IMR-90 (cell line): ENCODE measurements around the gene LIPK.

Experiments
- BHLHE40 ChIP-seq: fragments of 150-350 bp; IDR thresholded peaks from 2 replicates; pipeline ENCODE4 v1.6.1; 2016; ENCODE audit warnings: mild to moderate bottlenecking, low read depth, low read length
- CEBPB ChIP-seq: IDR thresholded peaks from 2 replicates; pipeline ENCODE4 v1.6.1; 2012; ENCODE audit warnings: low read depth, low read length, improper control_type of control experiment
- MAFK ChIP-seq: IDR thresholded peaks from 2 replicates; pipeline ENCODE4 v1.6.1; 2012; ENCODE audit warnings: low read depth, low read length, improper control_type of control experiment
- MXI1 ChIP-seq: IDR thresholded peaks from 2 replicates; pipeline ENCODE4 v1.6.1; 2012; ENCODE audit warnings: low read depth, mild to moderate bottlenecking, low read length, moderate library complexity, borderline replicate concordance
- POLR2A ChIP-seq: IDR thresholded peaks from 2 replicates; pipeline ENCODE4 v1.6.1; 2012; ENCODE audit warnings: mild to moderate bottlenecking, low read depth, low read length
- RAD21 ChIP-seq: IDR thresholded peaks from 2 replicates; pipeline ENCODE4 v1.6.1; 2012; ENCODE audit warnings: low read length, improper control_type of control experiment
- RCOR1 ChIP-seq: IDR thresholded peaks from 2 replicates; pipeline ENCODE4 v1.6.1; 2012; ENCODE audit warnings: mild to moderate bottlenecking, low read length, improper control_type of control experiment; ENCODE audit not compliant: insufficient replicate concordance
- RFX5 ChIP-seq: IDR thresholded peaks from 2 replicates; pipeline ENCODE4 v1.8.0; 2012; ENCODE audit warnings: low read depth, mild to moderate bottlenecking, low read length, moderate library complexity
- SMC3 ChIP-seq: fragments of 150-350 bp; IDR thresholded peaks from 2 replicates; pipeline ENCODE4 v1.6.1; 2016; ENCODE audit warnings: low read depth, mild to moderate bottlenecking, antibody characterized with exemption, low read length, moderate library complexity
- TF ChIP-seq, protein P1 (sequence below): conservative IDR thresholded peaks from 2 replicates; pipeline ENCODE4 v1.5.1; 2012; ENCODE audit warnings: mild to moderate bottlenecking, low read depth, low read length, improper control_type of control experiment
- TF ChIP-seq, protein P2 (sequence below): fragments of 150-350 bp; IDR thresholded peaks from 2 replicates; pipeline ENCODE4 v1.6.1; 2016; ENCODE audit warnings: low read depth, mild to moderate bottlenecking, low read length, moderate library complexity, borderline replicate concordance
- TF ChIP-seq, protein P3 (sequence below): fragments of 150-350 bp; IDR thresholded peaks from 2 replicates; pipeline ENCODE4 v1.6.1; 2017; ENCODE audit warnings: mild to moderate bottlenecking, antibody characterized with exemption, low read length, low read depth

DNA sequence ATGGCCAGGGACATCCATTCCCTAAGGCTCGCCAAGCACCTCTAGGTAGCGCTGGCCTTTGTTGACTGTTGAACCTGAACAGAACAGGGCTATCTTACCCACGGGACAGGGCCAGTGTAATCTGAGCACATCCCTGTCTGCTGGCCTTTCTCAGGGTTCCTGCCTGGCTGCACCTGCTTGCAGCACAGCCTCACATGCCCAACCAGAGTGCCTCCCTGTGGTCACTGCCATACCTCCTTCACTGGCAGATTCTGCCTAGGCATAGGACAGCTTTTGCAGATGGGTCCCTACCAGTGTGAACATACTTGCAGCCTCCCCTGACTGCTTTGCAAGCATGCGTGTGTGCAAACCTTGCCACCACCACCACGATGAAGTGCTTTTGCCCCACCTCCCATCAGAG is 38.0 kb downstream of the LIPK start:
- TF ChIP-seq, protein P1, sequence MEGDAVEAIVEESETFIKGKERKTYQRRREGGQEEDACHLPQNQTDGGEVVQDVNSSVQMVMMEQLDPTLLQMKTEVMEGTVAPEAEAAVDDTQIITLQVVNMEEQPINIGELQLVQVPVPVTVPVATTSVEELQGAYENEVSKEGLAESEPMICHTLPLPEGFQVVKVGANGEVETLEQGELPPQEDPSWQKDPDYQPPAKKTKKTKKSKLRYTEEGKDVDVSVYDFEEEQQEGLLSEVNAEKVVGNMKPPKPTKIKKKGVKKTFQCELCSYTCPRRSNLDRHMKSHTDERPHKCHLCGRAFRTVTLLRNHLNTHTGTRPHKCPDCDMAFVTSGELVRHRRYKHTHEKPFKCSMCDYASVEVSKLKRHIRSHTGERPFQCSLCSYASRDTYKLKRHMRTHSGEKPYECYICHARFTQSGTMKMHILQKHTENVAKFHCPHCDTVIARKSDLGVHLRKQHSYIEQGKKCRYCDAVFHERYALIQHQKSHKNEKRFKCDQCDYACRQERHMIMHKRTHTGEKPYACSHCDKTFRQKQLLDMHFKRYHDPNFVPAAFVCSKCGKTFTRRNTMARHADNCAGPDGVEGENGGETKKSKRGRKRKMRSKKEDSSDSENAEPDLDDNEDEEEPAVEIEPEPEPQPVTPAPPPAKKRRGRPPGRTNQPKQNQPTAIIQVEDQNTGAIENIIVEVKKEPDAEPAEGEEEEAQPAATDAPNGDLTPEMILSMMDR: no peak
- TF ChIP-seq POLR2A (no peak), BHLHE40 (no peak), RFX5 (no peak), RCOR1 (no peak), CEBPB (no peak), RAD21 (no peak), SMC3 (no peak), MXI1 (no peak), MAFK (no peak)
- TF ChIP-seq, protein P2, sequence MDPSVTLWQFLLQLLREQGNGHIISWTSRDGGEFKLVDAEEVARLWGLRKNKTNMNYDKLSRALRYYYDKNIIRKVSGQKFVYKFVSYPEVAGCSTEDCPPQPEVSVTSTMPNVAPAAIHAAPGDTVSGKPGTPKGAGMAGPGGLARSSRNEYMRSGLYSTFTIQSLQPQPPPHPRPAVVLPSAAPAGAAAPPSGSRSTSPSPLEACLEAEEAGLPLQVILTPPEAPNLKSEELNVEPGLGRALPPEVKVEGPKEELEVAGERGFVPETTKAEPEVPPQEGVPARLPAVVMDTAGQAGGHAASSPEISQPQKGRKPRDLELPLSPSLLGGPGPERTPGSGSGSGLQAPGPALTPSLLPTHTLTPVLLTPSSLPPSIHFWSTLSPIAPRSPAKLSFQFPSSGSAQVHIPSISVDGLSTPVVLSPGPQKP: no peak
- TF ChIP-seq, protein P3, sequence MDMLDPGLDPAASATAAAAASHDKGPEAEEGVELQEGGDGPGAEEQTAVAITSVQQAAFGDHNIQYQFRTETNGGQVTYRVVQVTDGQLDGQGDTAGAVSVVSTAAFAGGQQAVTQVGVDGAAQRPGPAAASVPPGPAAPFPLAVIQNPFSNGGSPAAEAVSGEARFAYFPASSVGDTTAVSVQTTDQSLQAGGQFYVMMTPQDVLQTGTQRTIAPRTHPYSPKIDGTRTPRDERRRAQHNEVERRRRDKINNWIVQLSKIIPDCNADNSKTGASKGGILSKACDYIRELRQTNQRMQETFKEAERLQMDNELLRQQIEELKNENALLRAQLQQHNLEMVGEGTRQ: no peak
